ENCODE measurements around the gene TMEM50A. TPM values are rescaled to one million over a fixed set of nuclear protein-coding genes. Genes with fewer than 3 reads are reported as not detected.
A peak's percentile ranks its signal among the peaks of the same experiment; 100 is the strongest.
"Not testable (repeated sequence)": the region's sequence is repeated elsewhere in the genome, so short reads cannot be mapped to it uniquely, and the experiment has no call there.

TMEM50A gene
- 111 TPM for polyA plus RNA-seq

- Mint-ChIP-seq H3K4me1 (peaks cover 15 to 28% (median 22%) of the 10 kb centered on the region in 3 donors), H3K27ac (peak within 1 kb of the TSS; percentile 67 to 97 (median 97)), H3K9me3 (no peaks in the 10 kb centered on the region), H3K36me3 (peaks cover 2% of the 10 kb centered on the region), H3K27me3 (no peaks in the 10 kb centered on the region), H3K4me3 (peak within 1 kb of the TSS; percentile 94 to 99 (median 97))
Observed at GRCh38 chr1:25338188-25338981, at the start of gene TMEM50A. TMEM50A (plus strand) TSS chr1:25338334; CDS start chr1:25340487, 2,153 bp downstream.

- not testable (repeated sequence) for H3K4me3 Mint-ChIP-seq, H3K27ac Mint-ChIP-seq, H3K36me3 Mint-ChIP-seq
Observed at GRCh38 chr1:25288573-25289101, 49.5 kb upstream of the TMEM50A start.

GRCh38 chr1:25290043-25290442 lies 48.1 kb upstream of the TMEM50A start:
- H3K4me1 Mint-ChIP-seq, H3K9me3 Mint-ChIP-seq, H3K4me3 Mint-ChIP-seq, H3K36me3 Mint-ChIP-seq, H3K27ac Mint-ChIP-seq, H3K27me3 Mint-ChIP-seq: not testable (repeated sequence)

More at GRCh38 chr1:25288573-25289101, 49.5 kb upstream of the TMEM50A start:
- not testable (repeated sequence) for H3K4me1 Mint-ChIP-seq, H3K27me3 Mint-ChIP-seq, H3K9me3 Mint-ChIP-seq

- not testable (repeated sequence) for H3K27me3 Mint-ChIP-seq, H3K36me3 Mint-ChIP-seq
Observed at GRCh38 chr1:25293426-25293825, 44.7 kb upstream of the TMEM50A start.

GRCh38 chr1:25294889-25295826 lies 43.0 kb upstream of the TMEM50A start:
- not testable (repeated sequence) for H3K4me3 Mint-ChIP-seq, H3K27ac Mint-ChIP-seq, H3K36me3 Mint-ChIP-seq, H3K4me1 Mint-ChIP-seq, H3K27me3 Mint-ChIP-seq, H3K9me3 Mint-ChIP-seq

More at GRCh38 chr1:25293426-25293825, 44.7 kb upstream of the TMEM50A start:
- H3K4me1 Mint-ChIP-seq, H3K27ac Mint-ChIP-seq, H3K4me3 Mint-ChIP-seq, H3K9me3 Mint-ChIP-seq: not testable (repeated sequence)

GRCh38 chr1:25296501-25296900 lies 41.6 kb upstream of the TMEM50A start:
- H3K27ac Mint-ChIP-seq, H3K4me3 Mint-ChIP-seq, H3K36me3 Mint-ChIP-seq, H3K4me1 Mint-ChIP-seq, H3K27me3 Mint-ChIP-seq, H3K9me3 Mint-ChIP-seq: not testable (repeated sequence)

GRCh38 chr1:25300729-25301128 lies 37.4 kb upstream of the TMEM50A start:
- not testable (repeated sequence) for H3K4me1 Mint-ChIP-seq, H3K9me3 Mint-ChIP-seq, H3K27ac Mint-ChIP-seq, H3K36me3 Mint-ChIP-seq, H3K4me3 Mint-ChIP-seq, H3K27me3 Mint-ChIP-seq

GRCh38 chr1:25302330-25302729 lies 35.8 kb upstream of the TMEM50A start:
- not testable (repeated sequence) for H3K27me3 Mint-ChIP-seq, H3K4me1 Mint-ChIP-seq, H3K4me3 Mint-ChIP-seq, H3K36me3 Mint-ChIP-seq, H3K9me3 Mint-ChIP-seq, H3K27ac Mint-ChIP-seq

- not testable (repeated sequence) for H3K27me3 Mint-ChIP-seq, H3K36me3 Mint-ChIP-seq
Observed at GRCh38 chr1:25304936-25305335, 33.2 kb upstream of the TMEM50A start.

GRCh38 chr1:25308168-25308567 lies 30.0 kb upstream of the TMEM50A start:
- not testable (repeated sequence) for H3K36me3 Mint-ChIP-seq, H3K9me3 Mint-ChIP-seq, H3K27ac Mint-ChIP-seq, H3K4me1 Mint-ChIP-seq, H3K4me3 Mint-ChIP-seq, H3K27me3 Mint-ChIP-seq

More at GRCh38 chr1:25304936-25305335, 33.2 kb upstream of the TMEM50A start:
- H3K9me3 Mint-ChIP-seq, H3K4me1 Mint-ChIP-seq, H3K27ac Mint-ChIP-seq, H3K4me3 Mint-ChIP-seq: not testable (repeated sequence)

- not testable (repeated sequence) for H3K27ac Mint-ChIP-seq, H3K27me3 Mint-ChIP-seq, H3K4me1 Mint-ChIP-seq, H3K9me3 Mint-ChIP-seq, H3K36me3 Mint-ChIP-seq, H3K4me3 Mint-ChIP-seq
Observed at GRCh38 chr1:25309085-25309484, 29.0 kb upstream of the TMEM50A start.

- H3K9me3 Mint-ChIP-seq, H3K27me3 Mint-ChIP-seq, H3K4me1 Mint-ChIP-seq, H3K36me3 Mint-ChIP-seq, H3K27ac Mint-ChIP-seq, H3K4me3 Mint-ChIP-seq: not testable (repeated sequence)
Observed at GRCh38 chr1:25309486-25309885, 28.6 kb upstream of the TMEM50A start.

- not testable (repeated sequence) for H3K9me3 Mint-ChIP-seq, H3K4me1 Mint-ChIP-seq, H3K4me3 Mint-ChIP-seq, H3K27me3 Mint-ChIP-seq, H3K36me3 Mint-ChIP-seq, H3K27ac Mint-ChIP-seq
Observed at GRCh38 chr1:25312806-25313470, 25.2 kb upstream of the TMEM50A start.

GRCh38 chr1:25320314-25320938 lies 17.7 kb upstream of the TMEM50A start:
- H3K27ac Mint-ChIP-seq, H3K4me1 Mint-ChIP-seq, H3K36me3 Mint-ChIP-seq, H3K4me3 Mint-ChIP-seq, H3K9me3 Mint-ChIP-seq, H3K27me3 Mint-ChIP-seq: not testable (repeated sequence)

GRCh38 chr1:25322127-25322526 lies 16.0 kb upstream of the TMEM50A start:
- H3K4me3 Mint-ChIP-seq, H3K9me3 Mint-ChIP-seq, H3K27me3 Mint-ChIP-seq, H3K27ac Mint-ChIP-seq, H3K4me1 Mint-ChIP-seq, H3K36me3 Mint-ChIP-seq: not testable (repeated sequence)

Measured in IgD-negative memory B cell (primary cell).